Suppressor macrophage treated with lipopolysaccharide for 1 hour (primary cell): ENCODE results near the gene CSNK2A3.
A peak's percentile ranks its signal among the peaks of the same experiment; 100 is the strongest.

Source experiments
- DNase-seq, 3 donors: peaks; one replicate each; pipeline ENCODE4 v3.0.0-alpha.2; 2020 to 2022

Gene CSNK2A3

GRCh38 chr11:11332141-11332710 is 20.8 kb downstream of the CSNK2A3 start:
- DNase-seq: no peak

- no peak for DNase-seq
These were observed 23.8 kb downstream of the CSNK2A3 start for GRCh38 chr11:11329062-11329806.

- no peak for DNase-seq
These were observed 29.0 kb downstream of the CSNK2A3 start for GRCh38 chr11:11324090-11324489.

GRCh38 chr11:11322101-11322500 is 30.9 kb downstream of the CSNK2A3 start:
- DNase-seq: no peak

- DNase-seq: no peak
These were observed 32.2 kb downstream of the CSNK2A3 start for GRCh38 chr11:11320825-11321224.

- DNase-seq: peak; percentile 62 to 85 (median 82)
These were observed 34.1 kb downstream of the CSNK2A3 start for GRCh38 chr11:11318961-11319360.

GRCh38 chr11:11318461-11318860 is 34.6 kb downstream of the CSNK2A3 start:
- DNase-seq: peak; percentile 12 to 59 (median 44)

- DNase-seq: no peak
These were observed 36.3 kb downstream of the CSNK2A3 start for GRCh38 chr11:11316651-11317230.

- peak in 1 of 3 donors; percentile 3 for DNase-seq
These were observed 39.0 kb downstream of the CSNK2A3 start for GRCh38 chr11:11313902-11314692.

GRCh38 chr11:11313426-11313825 is 39.6 kb downstream of the CSNK2A3 start:
- peak; percentile 12 to 62 (median 42) for DNase-seq

GRCh38 chr11:11312738-11313137 is 40.3 kb downstream of the CSNK2A3 start:
- DNase-seq: no peak

GRCh38 chr11:11311169-11311568 is 41.9 kb downstream of the CSNK2A3 start:
- DNase-seq: peak; percentile 13 to 77 (median 29)

GRCh38 chr11:11309906-11310305 is 43.1 kb downstream of the CSNK2A3 start:
- peak in 1 of 3 donors; percentile 17 for DNase-seq

- no peak for DNase-seq
These were observed 44.8 kb downstream of the CSNK2A3 start for GRCh38 chr11:11308249-11308648.

GRCh38 chr11:11306855-11307254 is 46.2 kb downstream of the CSNK2A3 start:
- DNase-seq: no peak

GRCh38 chr11:11304550-11304949 is 48.5 kb downstream of the CSNK2A3 start:
- no peak for DNase-seq

GRCh38 chr11:11302565-11302964 is 50.5 kb downstream of the CSNK2A3 start:
- DNase-seq: no peak
